Heart right ventricle (tissue), 16 donors: ENCODE results near the gene DUSP3. TPM values are rescaled to one million over a fixed set of nuclear protein-coding genes. Genes with fewer than 3 reads are reported as not detected.

ENCODE experiments used
- ATAC-seq, 8 donors: fragments of 200-7000 bp; cut with Tn5 transposase; one replicate each; pipeline ENCODE4 v1.9.1; 2020; ENCODE audit warnings: mild to moderate bottlenecking in 8 of 8, moderate library complexity in 8 of 8, moderate number of reproducible peaks in 1 of 8
- DNase-seq, 2 donors: peaks; one replicate each; pipeline ENCODE4 v3.0.0-alpha.2; 2020
- H3K27ac ChIP-seq, 10 donors: fragments of 200-600 bp; sonication (generic) in 2 of 10; one replicate each; pipeline versions ENCODE4 v1.5.0 to v1.8.0; 2020 to 2022; ENCODE audit warnings: mild to moderate bottlenecking in 3 of 10
- H3K27me3 ChIP-seq, 7 donors: fragments of 200-600 bp; one replicate each; pipeline ENCODE4 v1.8.0; 2021 to 2022; ENCODE audit warnings: mild to moderate bottlenecking in 2 of 7
- H3K36me3 ChIP-seq, 9 donors: fragments of 200-600 bp; sonication (generic) in 1 of 9; one replicate each; pipeline versions ENCODE4 v1.5.0 to v1.8.0; 2020 to 2022; ENCODE audit warnings: mild to moderate bottlenecking in 2 of 9
- H3K4me1 ChIP-seq, 9 donors: fragments of 200-600 bp; sonication (generic) in 1 of 9; one replicate each; pipeline versions ENCODE4 v1.5.0 to v1.8.0; 2020 to 2022; ENCODE audit warnings: mild to moderate bottlenecking in 4 of 9
- H3K4me3 ChIP-seq, 10 donors: fragments of 200-600 bp; sonication (generic) in 2 of 10; one replicate each; pipeline versions ENCODE4 v1.5.0 to v1.8.0; 2020 to 2022; ENCODE audit warnings: mild to moderate bottlenecking in 7 of 10, moderate library complexity in 2 of 10
- H3K9me3 ChIP-seq, 11 donors: fragments of 200-600 bp in 10 of 11; sonication (generic) in 2 of 11; one replicate each; pipeline versions ENCODE4 v1.5.0 to v1.8.0; 2013 to 2022; ENCODE audit warnings: mild to moderate bottlenecking in 2 of 11, control low read depth in 1 of 11, moderate library complexity in 1 of 11
- CTCF ChIP-seq, 9 donors: fragments of 200-600 bp; sonication (generic) in 2 of 9; IDR thresholded peaks; one replicate each; pipeline versions ENCODE4 v1.5.0 to v1.8.0; 2021 to 2022; ENCODE audit warnings: antibody characterized with exemption in 9 of 9, mild to moderate bottlenecking in 5 of 9, moderate library complexity in 1 of 9
- WGBS, 2 donors: extraction: QIAGEN DNeasy Blood & Tissue Kit; methylation state at CpG; one replicate each; pipeline ENCODE4 v1.1.7; 2013; ENCODE audit warnings: inconsistent platforms in 1 of 2; 5-methylcytosine and 5-hydroxymethylcytosine counted together
- intact Hi-C, 10 donors: fragments of 100-400 bp; cut with DNase I; formaldehyde crosslinking; loops; one replicate each; pipeline versions ENCODE4 v1.11.1 to v1.14.2; 2022
- polyA plus RNA-seq, 2 donors: library from polyadenylated mRNA; stranded (reverse); fragments of 200-250 nt; gene quantifications; one replicate each; pipeline ENCODE4 v1.2.3, GENCODE V29; 2013
- total RNA-seq, 10 donors: library from RNA; stranded (reverse); fragmentation: NEBNext Ultra II Directional in 3 of 10; extraction: Animal tissue kit (Norgen Biotek cat#: 25700) in 3 of 10; gene quantifications; one replicate each; pipeline versions ENCODE4 v1.2.1 to v1.2.4, GENCODE V29; 2021 to 2023
- donor health status: Arrhythmogenic right ventricular cardiomyopathy.
- donor health status: ischemic (EF 13 %, LVEDD 7.1; RV severe dilation, severe dysfunction).
- donor health status: healthy with polysubstance abuse.
- donor health status: DM: no; HTN: yes; CAD: no.
- donor health status: DM: no; HTN: no; CAD: no.
- donor health status: ischemic (EF 25% LVEDD 6.9; RV normal size, moderate dysfunction).
- donor health status: ischemic (EF 25% LVEDD 5.7; RV mildly dilated, moderate dysfunction).
- donor health status: healthy.
- donor health status: DM: yes; HTN: yes; CAD: no.
- donor health status: Ischemic cardiomyopathy.
- donor health status: ischemic (EF 35%, LVEDD 5.7; RV mildly dilated, moderate dysfunction).
- donor health status: nonischemic (EF 11% LVEDD 7.7; RV severe dilation, severe dysfunction).
- donor health status: DM: yes; HTN: yes; CAD: no.
- donor health status: PGD.
- donor health status: ischemic (EF 29% LVEDD 5.4; RV normal size, mild dysfunction).
- donor health status: nonischemic (EF 23%, LVEDD 6.1; RV moderate dilation, normal function).

DUSP3 gene
- total and polyA plus RNA-seq, 12 donors, result 119 to 371 (median 297) TPM

- no peak overlapping the region for H3K4me3 ChIP-seq
- intact Hi-C loops, result no loop called here
Observed at GRCh38 chr17:43728081-43728480, 50.7 kb downstream of the DUSP3 start.

GRCh38 chr17:43723697-43724359 is 54.9 kb downstream of the DUSP3 start:
- H3K36me3 ChIP-seq, result no peaks in the 10 kb centered on the region

More at GRCh38 chr17:43728081-43728480, 50.7 kb downstream of the DUSP3 start:
- no peaks in the 10 kb centered on the region for H3K36me3 ChIP-seq
- no peak for TF ChIP-seq CTCF (IDR thresholded peaks at IDR 0.05)
- H3K4me1 ChIP-seq, result no peaks in the 10 kb centered on the region
- DNase-seq, result no peak
- no peak overlapping the region for H3K27ac ChIP-seq
- 87 to 90% methylated on average over 8 of the region's 8 CpGs for WGBS, 2 donors
- no peak for ATAC-seq
- H3K27me3 ChIP-seq, result no peaks in the 10 kb centered on the region
- H3K9me3 ChIP-seq, result no peaks in the 10 kb centered on the region

GRCh38 chr17:43722870-43723665 is 55.7 kb downstream of the DUSP3 start:
- no peak for DNase-seq
- Histone ChIP-seq H3K9me3 (no peaks in the 10 kb centered on the region), H3K4me1 (peaks cover 0 to 18% (median 5%) of the 10 kb centered on the region in 9 donors), H3K27ac (no peak overlapping the region), H3K27me3 (no peaks in the 10 kb centered on the region), H3K36me3 (no peaks in the 10 kb centered on the region), H3K4me3 (no peak overlapping the region)
- TF ChIP-seq CTCF (IDR thresholded peaks at IDR 0.05), result no peak
- intact Hi-C loops, result no loop called here
- ATAC-seq, result no peak
- 82 to 84% methylated on average over 8 of the region's 8 CpGs for WGBS, 2 donors

More at GRCh38 chr17:43723697-43724359, 54.9 kb downstream of the DUSP3 start:
- intact Hi-C loops, result no loop called here
- DNase-seq (peak in 1 of 2 donors; percentile 18), ATAC-seq (peak in 3 of 8 donors; percentile 9 to 50 (median 47))
- no peaks in the 10 kb centered on the region for H3K9me3 ChIP-seq
- TF ChIP-seq CTCF (IDR thresholded peaks at IDR 0.05), result no peak
- no peak overlapping the region for H3K4me3 ChIP-seq
- H3K4me1 ChIP-seq, result peaks cover 0 to 18% (median 5%) of the 10 kb centered on the region in 9 donors
- H3K27ac ChIP-seq, result no peak overlapping the region
- 56 to 63% methylated on average over 6 of the region's 6 CpGs for WGBS, 2 donors
- H3K27me3 ChIP-seq, result no peaks in the 10 kb centered on the region

GRCh38 chr17:43722269-43722619 is 56.5 kb downstream of the DUSP3 start:
- no peak for TF ChIP-seq CTCF (IDR thresholded peaks at IDR 0.05)
- 96 to 97% methylated on average over 3 of the region's 3 CpGs for WGBS, 2 donors
- DNase-seq (no peak), ATAC-seq (no peak)
- Histone ChIP-seq H3K4me3 (no peak overlapping the region), H3K27me3 (no peaks in the 10 kb centered on the region), H3K9me3 (no peaks in the 10 kb centered on the region), H3K27ac (no peak overlapping the region), H3K36me3 (no peaks in the 10 kb centered on the region), H3K4me1 (peaks cover 0 to 18% (median 5%) of the 10 kb centered on the region in 9 donors)
- intact Hi-C loops, result no loop called here
